NCI-H1092 (cell line): ENCODE data around the gene SUSD6.

Experiments
- DNase-seq: peaks from one replicate; lab custom pipeline; 2025; lab: John Stamatoyannopoulos, UW

The SUSD6 gene

GRCh38 chr14:69760810-69761209, 149.4 kb downstream of the SUSD6 start:
- DNase-seq: no peak

GRCh38 chr14:69763761-69764510, 152.5 kb downstream of the SUSD6 start:
- no peak for DNase-seq
